WTC11 (cell line): Measurements from ENCODE around the gene SEL1L3. TPM values are rescaled to one million over a fixed set of nuclear protein-coding genes. Genes with fewer than 3 reads are reported as not detected.

Experiments used
- ATAC-seq: fragments of 200-7000 bp; cut with Tn5 transposase; 2 replicates; pipeline ENCODE4 v1.10.0; 2021; ENCODE audit warnings: mild to moderate bottlenecking, moderate library complexity
- CTCF ChIA-PET: fragments of 300-600 bp; sonication (Branson Sonifier 250); formaldehyde crosslinking; loops from one replicate; lab custom pipeline; 2021; ENCODE audit warnings: antibody characterized with exemption; lab: Charles Lee
- POLR2A ChIA-PET: fragments of 350-600 bp; sonication (Branson Sonifier 250); formaldehyde crosslinking; loops from one replicate; lab custom pipeline; 2021; ENCODE audit warnings: antibody characterized with exemption; lab: Charles Lee
- DNase-seq: peaks from one replicate; pipeline ENCODE4 v3.0.0; 2021; ENCODE audit warnings: low spot score
- H3K27ac Mint-ChIP-seq: 2 replicates; pipeline ENCODE4 v1.8.0; 2021; ENCODE audit warnings: mixed read lengths
- H3K27me3 Mint-ChIP-seq: 2 replicates; pipeline ENCODE4 v1.8.0; 2021; ENCODE audit warnings: low read depth, mild to moderate bottlenecking, moderate library complexity, mixed read lengths
- H3K36me3 Mint-ChIP-seq: 2 replicates; pipeline ENCODE4 v1.8.0; 2021; ENCODE audit warnings: mixed read lengths
- H3K4me1 Mint-ChIP-seq: 2 replicates; pipeline ENCODE4 v1.8.0; 2022; ENCODE audit warnings: mixed read lengths
- H3K4me3 Mint-ChIP-seq: 2 replicates; pipeline ENCODE4 v1.8.0; 2021; ENCODE audit warnings: mild to moderate bottlenecking, moderate library complexity, mixed read lengths
- H3K9me3 Mint-ChIP-seq: 2 replicates; pipeline ENCODE4 v1.8.0; 2021; ENCODE audit warnings: mixed read lengths
- CBFB ChIP-seq: sonication (generic); formaldehyde crosslinking; IDR thresholded peaks from 2 replicates; pipeline ENCODE4 v1.8.1; 2022; ENCODE audit warnings: mild to moderate bottlenecking, low read depth, missing genetic modification reagents
- CREB1 ChIP-seq: sonication (generic); formaldehyde crosslinking; IDR thresholded peaks from 2 replicates; pipeline ENCODE4 v1.8.0; 2023; ENCODE audit warnings: mild to moderate bottlenecking, missing genetic modification reagents
- CREM ChIP-seq: sonication (generic); formaldehyde crosslinking; IDR thresholded peaks from 2 replicates; pipeline ENCODE4 v1.8.1; 2022; ENCODE audit warnings: mild to moderate bottlenecking, missing genetic modification reagents, moderate library complexity
- ETV6 ChIP-seq: sonication (generic); formaldehyde crosslinking; IDR thresholded peaks from 2 replicates; pipeline ENCODE4 v1.8.1; 2022; ENCODE audit warnings: mild to moderate bottlenecking, missing genetic modification reagents
- GABPB1 ChIP-seq: sonication (generic); formaldehyde crosslinking; IDR thresholded peaks from 2 replicates; pipeline ENCODE4 v1.8.1; 2023; ENCODE audit warnings: mild to moderate bottlenecking, missing genetic modification reagents
- GTF2I ChIP-seq: fragments of 250-450 bp; sonication (Bioruptor Pico); conservative IDR thresholded peaks from 2 replicates; pipeline ENCODE4 v1.4.0; 2021; ENCODE audit warnings: mild to moderate bottlenecking
- HMGA2 ChIP-seq: fragments of 250-450 bp; sonication (Bioruptor Pico); IDR thresholded peaks from 2 replicates; pipeline ENCODE4 v1.4.0; 2021; ENCODE audit warnings: mild to moderate bottlenecking, moderate library complexity
- NFE2L1 ChIP-seq: sonication (generic); formaldehyde crosslinking; IDR thresholded peaks from 2 replicates; pipeline ENCODE4 v1.8.1; 2023; ENCODE audit warnings: missing genetic modification reagents
- NR3C1 ChIP-seq: sonication (generic); formaldehyde crosslinking; conservative IDR thresholded peaks from 2 replicates; pipeline ENCODE4 v1.8.1; 2023; ENCODE audit warnings: low read depth, mild to moderate bottlenecking, missing genetic modification reagents
- PRRX2 ChIP-seq: fragments of 250-450 bp; sonication (Bioruptor Pico); IDR thresholded peaks from 2 replicates; pipeline ENCODE4 v1.8.0; 2021; ENCODE audit warnings: mild to moderate bottlenecking
- RELA ChIP-seq: sonication (generic); formaldehyde crosslinking; IDR thresholded peaks from 2 replicates; pipeline ENCODE4 v1.8.1; 2022; ENCODE audit warnings: missing genetic modification reagents, mild to moderate bottlenecking, borderline replicate concordance
- RORB ChIP-seq: fragments of 250-450 bp; sonication (Bioruptor Pico); IDR thresholded peaks from 2 replicates; pipeline ENCODE4 v1.9.0; 2021; ENCODE audit warnings: mild to moderate bottlenecking
- SP1 ChIP-seq: sonication (generic); formaldehyde crosslinking; conservative IDR thresholded peaks from 2 replicates; pipeline ENCODE4 v1.8.1; 2022; ENCODE audit warnings: missing genetic modification reagents
- TEAD4 ChIP-seq: sonication (generic); formaldehyde crosslinking; IDR thresholded peaks from 2 replicates; pipeline ENCODE4 v1.8.0; 2022; ENCODE audit warnings: mild to moderate bottlenecking, missing genetic modification reagents
- TP53 ChIP-seq: sonication (generic); formaldehyde crosslinking; IDR thresholded peaks from 2 replicates; pipeline ENCODE4 v1.8.1; 2023; ENCODE audit warnings: mild to moderate bottlenecking, missing genetic modification reagents
- ZNF138 ChIP-seq: sonication (generic); formaldehyde crosslinking; conservative IDR thresholded peaks from 2 replicates; pipeline ENCODE4 v1.8.1; 2022; ENCODE audit warnings: mild to moderate bottlenecking, moderate library complexity, missing genetic modification reagents
- ZNF219 ChIP-seq: sonication (generic); formaldehyde crosslinking; IDR thresholded peaks from 2 replicates; pipeline ENCODE4 v1.8.0; 2023; ENCODE audit warnings: missing genetic modification reagents, mild to moderate bottlenecking, borderline replicate concordance
- total RNA-seq: library from RNA; stranded (reverse); gene quantifications from 3 replicates; pipeline ENCODE4 v1.2.3, GENCODE V29; 2021
- TF ChIP-seq, protein P1 (sequence below): fragments of 250-450 bp; sonication (Bioruptor Pico); IDR thresholded peaks from 2 replicates; pipeline ENCODE4 v1.8.0; 2021; ENCODE audit warnings: mild to moderate bottlenecking
- TF ChIP-seq, protein P2 (sequence below): fragments of 250-450 bp; sonication (Bioruptor Pico); IDR thresholded peaks from 2 replicates; pipeline ENCODE4 v2.1.2; 2022; ENCODE audit warnings: mild to moderate bottlenecking, moderate library complexity
- TF ChIP-seq, protein P3 (sequence below): sonication (generic); formaldehyde crosslinking; IDR thresholded peaks from 2 replicates; pipeline ENCODE4 v1.8.1; 2022; ENCODE audit warnings: low read depth, missing genetic modification reagents, borderline replicate concordance
- TF ChIP-seq, protein P4 (sequence below): sonication (generic); formaldehyde crosslinking; IDR thresholded peaks from 2 replicates; pipeline ENCODE4 v1.8.0; 2022; ENCODE audit warnings: missing genetic modification reagents
- TF ChIP-seq, protein P5 (sequence below): sonication (generic); formaldehyde crosslinking; IDR thresholded peaks from 2 replicates; pipeline ENCODE4 v1.8.0; 2023; ENCODE audit warnings: missing genetic modification reagents, mild to moderate bottlenecking, borderline replicate concordance

Gene SEL1L3
- total RNA-seq, 1 experiment from 2014 or later = 31.5 TPM

DNA sequence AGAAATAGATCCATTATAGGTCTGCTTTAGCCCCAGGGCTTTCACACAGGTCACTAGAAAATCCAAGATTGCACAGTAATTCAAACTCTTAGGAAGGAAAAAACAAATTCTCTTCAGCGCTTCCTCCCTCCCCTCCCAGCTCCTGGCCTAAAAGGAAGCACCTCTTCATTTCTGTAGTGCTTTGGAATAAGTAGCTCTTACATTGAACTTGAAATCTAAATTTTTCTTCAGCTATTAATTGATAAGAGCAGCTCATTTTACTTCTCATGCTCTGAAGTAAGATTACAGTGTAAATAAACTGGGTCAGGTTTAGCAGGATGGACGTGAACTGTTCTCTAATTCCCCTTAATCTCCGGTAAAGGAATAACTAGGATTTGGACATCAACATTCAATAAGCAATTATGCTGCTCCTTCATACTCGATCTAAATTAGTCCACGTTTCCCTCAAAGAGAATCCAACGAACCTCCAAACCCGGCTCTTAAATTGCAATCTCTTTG, 10.9 kb upstream of the SEL1L3 start (continued):
- TF ChIP-seq, protein P1, sequence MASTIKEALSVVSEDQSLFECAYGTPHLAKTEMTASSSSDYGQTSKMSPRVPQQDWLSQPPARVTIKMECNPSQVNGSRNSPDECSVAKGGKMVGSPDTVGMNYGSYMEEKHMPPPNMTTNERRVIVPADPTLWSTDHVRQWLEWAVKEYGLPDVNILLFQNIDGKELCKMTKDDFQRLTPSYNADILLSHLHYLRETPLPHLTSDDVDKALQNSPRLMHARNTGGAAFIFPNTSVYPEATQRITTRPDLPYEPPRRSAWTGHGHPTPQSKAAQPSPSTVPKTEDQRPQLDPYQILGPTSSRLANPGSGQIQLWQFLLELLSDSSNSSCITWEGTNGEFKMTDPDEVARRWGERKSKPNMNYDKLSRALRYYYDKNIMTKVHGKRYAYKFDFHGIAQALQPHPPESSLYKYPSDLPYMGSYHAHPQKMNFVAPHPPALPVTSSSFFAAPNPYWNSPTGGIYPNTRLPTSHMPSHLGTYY (CRISPR knock-in tag) = no peak
- TF ChIP-seq TP53 (CRISPR knock-in tag) = no peak
- no peak for TF ChIP-seq ETV6 (CRISPR knock-in tag)
- no peak for TF ChIP-seq NR3C1 (CRISPR knock-in tag)
- TF ChIP-seq ZNF219 (CRISPR knock-in tag) = no peak
- no peak for TF ChIP-seq CREM (CRISPR knock-in tag)
- TF ChIP-seq CREB1 (CRISPR knock-in tag) = no peak
- no peak for TF ChIP-seq CBFB (CRISPR knock-in tag)
- TF ChIP-seq RELA (CRISPR knock-in tag) = no peak

DNA sequence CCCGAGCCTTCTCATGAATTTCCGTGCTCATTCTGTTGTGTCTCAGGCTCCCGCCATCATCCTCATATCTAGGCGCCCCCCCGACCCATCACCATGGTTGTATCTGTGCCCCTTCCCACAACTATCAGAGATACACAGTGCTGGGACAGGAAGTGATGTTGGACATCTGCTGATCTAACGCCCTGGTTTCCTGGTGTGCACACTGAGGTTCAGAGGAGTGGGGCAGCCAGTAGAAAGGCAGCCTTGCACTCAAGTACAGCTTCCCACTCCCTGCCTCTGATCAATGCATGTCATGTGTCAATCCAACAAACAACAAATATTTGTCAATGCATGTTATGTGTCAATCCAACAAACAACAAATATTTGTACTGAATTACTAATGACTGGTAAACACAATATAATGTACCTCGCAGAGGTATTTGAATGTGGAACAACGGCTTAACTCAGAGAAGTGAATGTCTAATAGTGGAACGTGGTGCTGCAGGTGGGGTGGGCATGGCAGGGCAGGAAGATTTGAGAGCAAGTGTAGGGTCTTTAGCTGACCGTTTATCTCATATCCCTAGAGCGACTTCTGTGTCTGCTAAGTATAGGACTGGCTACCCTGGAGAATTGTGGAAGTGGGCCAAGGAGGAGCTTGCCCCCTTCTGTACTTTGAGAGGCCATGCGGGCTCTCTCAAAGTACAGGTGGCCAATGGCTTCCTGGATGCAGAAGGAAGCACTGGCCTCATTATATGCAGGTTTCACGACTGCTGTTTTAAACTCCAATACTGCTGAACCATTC, 10.3 kb upstream of the SEL1L3 start:
- H3K27me3 Mint-ChIP-seq = peaks cover 2% of the 10 kb centered on the region; the same call in 1 of the 2 replicates
- CTCF ChIA-PET = interaction anchor here (1.6 kb wide), 1 partner anchor 31 kb away, joined by 3 read pairs; no protein-coding TSS in a partner anchor
- TF ChIP-seq NFE2L1 (CRISPR knock-in tag) (no peak), TEAD4 (CRISPR knock-in tag) (no peak)

DNA sequence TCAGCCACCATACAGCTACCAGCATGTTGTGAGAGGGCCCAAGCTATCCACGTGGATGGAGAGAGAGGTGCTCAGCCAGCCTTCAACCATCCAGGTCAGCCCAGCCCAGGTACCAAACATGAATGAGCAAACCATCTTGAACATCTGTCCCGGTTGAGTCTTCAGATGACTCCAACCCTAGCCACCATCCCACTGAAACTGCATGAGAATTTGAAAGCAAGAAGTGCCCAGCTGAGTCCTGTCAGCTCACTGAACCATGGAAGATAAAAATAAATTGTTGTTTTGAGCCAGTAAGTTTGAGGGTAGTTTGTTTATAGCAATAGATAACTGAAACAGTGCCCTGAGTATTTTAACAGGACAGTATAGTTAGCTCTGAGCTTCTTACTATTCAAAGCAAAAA, 7.3 kb upstream of the SEL1L3 start:
- ChIA-PET CTCF (no interaction called here), POLR2A (no interaction called here)
- ATAC-seq = no peak
- peaks cover 12% of the 10 kb centered on the region for H3K4me1 Mint-ChIP-seq
- H3K9me3 Mint-ChIP-seq = no peaks in the 10 kb centered on the region
- H3K27ac Mint-ChIP-seq = no peak overlapping the region
- peaks cover 6% of the 10 kb centered on the region for H3K27me3 Mint-ChIP-seq
- no peak for DNase-seq
- H3K36me3 Mint-ChIP-seq = no peaks in the 10 kb centered on the region
- H3K4me3 Mint-ChIP-seq = no peak overlapping the region
- TF ChIP-seq RORB (CRISPR knock-in tag) (no peak), ZNF138 (CRISPR knock-in tag) (no peak), GABPB1 (CRISPR knock-in tag) (no peak), SP1 (CRISPR knock-in tag) (no peak), HMGA2 (no peak), PRRX2 (CRISPR knock-in tag) (no peak), RELA (CRISPR knock-in tag) (no peak), GTF2I (CRISPR knock-in tag) (no peak)
- TF ChIP-seq, protein P2, sequence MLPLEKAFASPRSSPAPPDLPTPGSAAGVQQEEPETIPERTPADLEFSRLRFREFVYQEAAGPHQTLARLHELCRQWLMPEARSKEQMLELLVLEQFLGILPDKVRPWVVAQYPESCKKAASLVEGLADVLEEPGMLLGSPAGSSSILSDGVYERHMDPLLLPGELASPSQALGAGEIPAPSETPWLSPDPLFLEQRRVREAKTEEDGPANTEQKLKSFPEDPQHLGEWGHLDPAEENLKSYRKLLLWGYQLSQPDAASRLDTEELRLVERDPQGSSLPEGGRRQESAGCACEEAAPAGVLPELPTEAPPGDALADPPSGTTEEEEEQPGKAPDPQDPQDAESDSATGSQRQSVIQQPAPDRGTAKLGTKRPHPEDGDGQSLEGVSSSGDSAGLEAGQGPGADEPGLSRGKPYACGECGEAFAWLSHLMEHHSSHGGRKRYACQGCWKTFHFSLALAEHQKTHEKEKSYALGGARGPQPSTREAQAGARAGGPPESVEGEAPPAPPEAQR (CRISPR knock-in tag) = no peak
- TF ChIP-seq, protein P3, sequence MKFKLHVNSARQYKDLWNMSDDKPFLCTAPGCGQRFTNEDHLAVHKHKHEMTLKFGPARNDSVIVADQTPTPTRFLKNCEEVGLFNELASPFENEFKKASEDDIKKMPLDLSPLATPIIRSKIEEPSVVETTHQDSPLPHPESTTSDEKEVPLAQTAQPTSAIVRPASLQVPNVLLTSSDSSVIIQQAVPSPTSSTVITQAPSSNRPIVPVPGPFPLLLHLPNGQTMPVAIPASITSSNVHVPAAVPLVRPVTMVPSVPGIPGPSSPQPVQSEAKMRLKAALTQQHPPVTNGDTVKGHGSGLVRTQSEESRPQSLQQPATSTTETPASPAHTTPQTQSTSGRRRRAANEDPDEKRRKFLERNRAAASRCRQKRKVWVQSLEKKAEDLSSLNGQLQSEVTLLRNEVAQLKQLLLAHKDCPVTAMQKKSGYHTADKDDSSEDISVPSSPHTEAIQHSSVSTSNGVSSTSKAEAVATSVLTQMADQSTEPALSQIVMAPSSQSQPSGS (CRISPR knock-in tag) = no peak
- TF ChIP-seq, protein P4, sequence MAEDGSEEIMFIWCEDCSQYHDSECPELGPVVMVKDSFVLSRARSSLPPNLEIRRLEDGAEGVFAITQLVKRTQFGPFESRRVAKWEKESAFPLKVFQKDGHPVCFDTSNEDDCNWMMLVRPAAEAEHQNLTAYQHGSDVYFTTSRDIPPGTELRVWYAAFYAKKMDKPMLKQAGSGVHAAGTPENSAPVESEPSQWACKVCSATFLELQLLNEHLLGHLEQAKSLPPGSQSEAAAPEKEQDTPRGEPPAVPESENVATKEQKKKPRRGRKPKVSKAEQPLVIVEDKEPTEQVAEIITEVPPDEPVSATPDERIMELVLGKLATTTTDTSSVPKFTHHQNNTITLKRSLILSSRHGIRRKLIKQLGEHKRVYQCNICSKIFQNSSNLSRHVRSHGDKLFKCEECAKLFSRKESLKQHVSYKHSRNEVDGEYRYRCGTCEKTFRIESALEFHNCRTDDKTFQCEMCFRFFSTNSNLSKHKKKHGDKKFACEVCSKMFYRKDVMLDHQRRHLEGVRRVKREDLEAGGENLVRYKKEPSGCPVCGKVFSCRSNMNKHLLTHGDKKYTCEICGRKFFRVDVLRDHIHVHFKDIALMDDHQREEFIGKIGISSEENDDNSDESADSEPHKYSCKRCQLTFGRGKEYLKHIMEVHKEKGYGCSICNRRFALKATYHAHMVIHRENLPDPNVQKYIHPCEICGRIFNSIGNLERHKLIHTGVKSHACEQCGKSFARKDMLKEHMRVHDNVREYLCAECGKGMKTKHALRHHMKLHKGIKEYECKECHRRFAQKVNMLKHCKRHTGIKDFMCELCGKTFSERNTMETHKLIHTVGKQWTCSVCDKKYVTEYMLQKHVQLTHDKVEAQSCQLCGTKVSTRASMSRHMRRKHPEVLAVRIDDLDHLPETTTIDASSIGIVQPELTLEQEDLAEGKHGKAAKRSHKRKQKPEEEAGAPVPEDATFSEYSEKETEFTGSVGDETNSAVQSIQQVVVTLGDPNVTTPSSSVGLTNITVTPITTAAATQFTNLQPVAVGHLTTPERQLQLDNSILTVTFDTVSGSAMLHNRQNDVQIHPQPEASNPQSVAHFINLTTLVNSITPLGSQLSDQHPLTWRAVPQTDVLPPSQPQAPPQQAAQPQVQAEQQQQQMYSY (CRISPR knock-in tag) = no peak
- TF ChIP-seq, protein P5, sequence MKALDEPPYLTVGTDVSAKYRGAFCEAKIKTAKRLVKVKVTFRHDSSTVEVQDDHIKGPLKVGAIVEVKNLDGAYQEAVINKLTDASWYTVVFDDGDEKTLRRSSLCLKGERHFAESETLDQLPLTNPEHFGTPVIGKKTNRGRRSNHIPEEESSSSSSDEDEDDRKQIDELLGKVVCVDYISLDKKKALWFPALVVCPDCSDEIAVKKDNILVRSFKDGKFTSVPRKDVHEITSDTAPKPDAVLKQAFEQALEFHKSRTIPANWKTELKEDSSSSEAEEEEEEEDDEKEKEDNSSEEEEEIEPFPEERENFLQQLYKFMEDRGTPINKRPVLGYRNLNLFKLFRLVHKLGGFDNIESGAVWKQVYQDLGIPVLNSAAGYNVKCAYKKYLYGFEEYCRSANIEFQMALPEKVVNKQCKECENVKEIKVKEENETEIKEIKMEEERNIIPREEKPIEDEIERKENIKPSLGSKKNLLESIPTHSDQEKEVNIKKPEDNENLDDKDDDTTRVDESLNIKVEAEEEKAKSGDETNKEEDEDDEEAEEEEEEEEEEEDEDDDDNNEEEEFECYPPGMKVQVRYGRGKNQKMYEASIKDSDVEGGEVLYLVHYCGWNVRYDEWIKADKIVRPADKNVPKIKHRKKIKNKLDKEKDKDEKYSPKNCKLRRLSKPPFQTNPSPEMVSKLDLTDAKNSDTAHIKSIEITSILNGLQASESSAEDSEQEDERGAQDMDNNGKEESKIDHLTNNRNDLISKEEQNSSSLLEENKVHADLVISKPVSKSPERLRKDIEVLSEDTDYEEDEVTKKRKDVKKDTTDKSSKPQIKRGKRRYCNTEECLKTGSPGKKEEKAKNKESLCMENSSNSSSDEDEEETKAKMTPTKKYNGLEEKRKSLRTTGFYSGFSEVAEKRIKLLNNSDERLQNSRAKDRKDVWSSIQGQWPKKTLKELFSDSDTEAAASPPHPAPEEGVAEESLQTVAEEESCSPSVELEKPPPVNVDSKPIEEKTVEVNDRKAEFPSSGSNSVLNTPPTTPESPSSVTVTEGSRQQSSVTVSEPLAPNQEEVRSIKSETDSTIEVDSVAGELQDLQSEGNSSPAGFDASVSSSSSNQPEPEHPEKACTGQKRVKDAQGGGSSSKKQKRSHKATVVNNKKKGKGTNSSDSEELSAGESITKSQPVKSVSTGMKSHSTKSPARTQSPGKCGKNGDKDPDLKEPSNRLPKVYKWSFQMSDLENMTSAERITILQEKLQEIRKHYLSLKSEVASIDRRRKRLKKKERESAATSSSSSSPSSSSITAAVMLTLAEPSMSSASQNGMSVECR (CRISPR knock-in tag) = no peak

More for the DNA sequence above, 10.3 kb upstream of the SEL1L3 start:
- 0 out of 2 replicates have a peak overlapping the region, but pooled peaks have one; percentile 12 for H3K27ac Mint-ChIP-seq
- ATAC-seq (no peak), DNase-seq (no peak)
- H3K36me3 Mint-ChIP-seq = no peaks in the 10 kb centered on the region
- H3K4me1 Mint-ChIP-seq = no peaks in the 10 kb centered on the region
- no peak overlapping the region for H3K4me3 Mint-ChIP-seq
- POLR2A ChIA-PET = no interaction called here
- no peaks in the 10 kb centered on the region for H3K9me3 Mint-ChIP-seq
